Forelimb muscle (tissue), 1 donor: ENCODE data around the gene AIF1. TPM values are rescaled to one million over a fixed set of nuclear protein-coding genes. Genes with fewer than 3 reads are reported as not detected.

Experiments used
- DNase-seq: peaks from one replicate; pipeline ENCODE4 v3.0.0-alpha.2; 2013; ENCODE audit warnings: low read depth
- polyA plus RNA-seq: library from polyadenylated mRNA; unstranded; fragments of 120-200 nt; gene quantifications from one replicate; pipeline ENCODE4 v1.2.1, GENCODE V29; 2013; ENCODE audit not compliant: insufficient read length

AIF1 gene
- polyA plus RNA-seq, 1 donor = 13.4 TPM

DNA sequence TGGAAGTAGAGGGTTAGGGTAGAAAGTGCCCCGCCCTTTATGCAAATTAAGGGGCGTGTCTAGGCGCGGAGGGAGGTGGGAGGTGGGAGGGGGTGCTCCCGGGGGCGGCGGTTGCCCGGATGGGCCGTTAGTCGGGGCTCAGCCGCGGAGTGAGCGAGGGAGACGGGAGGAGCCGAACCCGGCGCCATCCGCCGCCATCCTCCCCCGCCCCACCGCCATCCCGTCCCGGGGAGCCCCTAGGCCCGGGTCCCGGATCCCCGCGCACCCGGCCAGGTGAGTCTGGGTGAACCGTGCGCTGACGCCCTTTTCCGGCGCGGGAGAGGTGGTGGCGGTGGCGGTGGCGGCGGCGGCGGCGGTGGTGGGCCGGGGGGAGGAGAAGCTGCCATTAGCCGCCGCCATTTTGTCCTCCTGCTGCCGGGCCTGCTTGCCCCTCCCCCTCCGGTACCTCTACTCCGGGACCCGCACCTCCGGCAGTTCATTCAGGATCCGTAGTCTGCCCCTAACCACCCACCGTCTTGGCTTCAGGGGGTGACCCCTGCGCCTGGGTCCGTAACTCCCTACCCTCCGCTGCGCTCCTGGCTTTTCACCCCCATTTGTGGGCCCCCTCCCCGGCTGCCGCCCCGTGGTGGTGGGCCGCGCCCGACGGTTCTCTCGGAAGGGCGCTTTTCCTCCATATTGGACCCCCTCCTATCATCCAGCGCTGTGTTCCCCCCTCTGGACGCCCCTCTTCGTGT lies 5.7 kb downstream of the AIF1 start, which contains the start of gene PRRC2A:
TSS of gene PRRC2A (plus strand) at position 130 of the 734 bp plus-strand sequence. CDS start 2,075 bp downstream, outside the sequence.
- DNase-seq = no peak

DNA sequence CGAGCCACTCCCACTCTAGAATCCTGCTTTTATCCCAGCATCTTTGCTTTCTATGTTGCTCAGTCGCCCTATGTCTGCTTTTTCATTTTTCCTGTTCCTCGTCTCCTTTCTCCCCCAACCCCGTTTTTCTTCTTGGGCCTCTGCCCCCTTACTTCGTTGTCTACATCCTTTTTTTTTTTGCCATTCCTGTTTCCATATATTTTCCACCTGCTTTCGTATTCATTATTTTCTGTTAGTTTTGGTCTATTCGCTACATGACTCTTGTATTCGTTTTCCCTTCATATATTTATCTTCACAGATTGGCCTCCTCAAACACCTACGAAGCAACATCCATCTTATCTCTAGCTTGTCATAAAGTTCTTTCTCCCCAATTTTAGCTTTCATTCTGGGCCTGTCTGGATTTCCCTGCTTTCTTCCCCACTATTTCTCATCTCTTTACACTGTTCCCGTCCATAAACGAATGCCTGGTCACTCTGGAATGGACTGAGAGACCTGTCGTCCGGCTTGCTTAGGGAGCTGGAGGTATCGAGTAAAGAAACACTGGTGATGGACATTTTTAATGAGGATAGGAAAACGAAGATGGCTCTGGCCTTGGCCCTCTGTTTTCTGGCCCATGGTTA lies 6.4 kb downstream of the AIF1 start:
- DNase-seq = no peak

DNA sequence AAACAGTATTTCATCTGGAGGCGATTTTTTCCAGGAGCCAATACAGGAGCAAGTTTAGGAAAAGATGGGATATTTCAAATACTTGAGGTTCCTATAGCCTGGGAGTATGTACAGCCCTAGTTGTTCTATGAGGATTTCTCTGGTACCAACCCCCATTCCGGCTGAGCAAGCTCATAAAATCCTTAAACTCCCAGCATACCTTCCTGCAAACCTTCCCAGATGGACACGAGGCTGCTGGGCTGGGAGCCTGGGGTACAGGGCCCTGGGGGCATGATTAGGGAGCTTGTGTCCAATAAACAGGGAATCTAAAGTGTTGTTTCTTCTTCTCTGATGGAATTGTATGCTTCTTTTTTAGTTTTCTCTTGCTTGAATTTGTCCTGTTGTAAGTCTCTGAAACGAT lies 7.0 kb downstream of the AIF1 start:
- no peak for DNase-seq

DNA sequence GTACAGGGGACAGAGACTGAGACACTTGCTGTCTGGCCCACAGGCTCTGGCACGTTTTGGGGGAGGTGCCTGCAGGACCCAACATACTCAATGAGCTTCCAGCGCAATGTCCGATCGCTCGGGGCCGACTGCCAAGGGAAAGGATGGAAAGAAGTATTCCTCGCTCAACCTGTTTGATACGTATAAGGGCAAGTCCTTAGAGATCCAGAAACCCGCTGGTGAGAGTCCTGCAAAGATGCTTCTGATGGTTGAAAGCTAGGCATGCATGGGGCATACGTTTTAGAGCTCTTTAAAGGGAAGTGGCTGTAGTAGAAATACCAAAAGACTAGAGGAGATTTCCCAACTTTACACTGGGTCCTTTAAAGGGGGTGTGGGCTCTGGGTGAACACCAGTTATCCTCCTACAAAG lies 7.7 kb downstream of the AIF1 start:
- DNase-seq = no peak

DNA sequence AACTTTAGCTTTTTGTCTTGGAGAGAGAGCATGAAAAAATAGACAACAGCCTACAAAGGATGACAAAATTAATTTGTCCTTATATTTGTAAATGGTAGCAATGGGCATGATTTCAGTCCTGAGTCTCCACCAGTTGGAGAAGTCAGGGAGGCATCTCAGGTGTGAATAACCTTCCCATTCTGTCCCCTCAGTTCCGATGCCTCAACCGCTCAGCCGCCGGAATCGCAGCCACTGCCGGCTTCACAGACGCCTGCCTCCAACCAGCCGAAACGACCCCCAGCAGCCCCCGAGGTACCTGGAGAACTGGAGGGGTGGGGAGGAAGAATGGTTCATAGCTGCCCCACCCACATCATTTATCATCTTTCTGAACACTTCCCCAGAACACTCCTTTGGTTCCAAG lies 9.0 kb downstream of the AIF1 start:
- no peak for DNase-seq

DNA sequence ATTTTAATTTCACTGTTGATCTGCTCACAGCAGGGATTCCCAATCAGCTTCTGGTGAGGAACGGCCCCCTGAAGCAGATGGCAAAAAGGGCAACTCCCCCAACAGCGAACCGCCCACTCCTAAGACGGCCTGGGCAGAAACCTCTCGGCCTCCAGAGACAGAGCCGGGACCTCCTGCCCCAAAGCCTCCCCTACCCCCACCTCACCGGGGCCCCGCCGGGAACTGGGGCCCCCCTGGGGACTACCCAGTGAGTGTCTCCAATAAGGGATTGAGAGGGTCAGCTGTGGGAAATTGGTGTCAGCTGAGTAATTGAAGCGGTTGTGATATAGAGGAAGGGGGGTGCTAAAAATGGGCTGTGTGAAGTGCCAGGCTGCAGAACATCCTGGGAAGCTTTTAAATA lies 11.9 kb downstream of the AIF1 start:
- no peak for DNase-seq

DNA sequence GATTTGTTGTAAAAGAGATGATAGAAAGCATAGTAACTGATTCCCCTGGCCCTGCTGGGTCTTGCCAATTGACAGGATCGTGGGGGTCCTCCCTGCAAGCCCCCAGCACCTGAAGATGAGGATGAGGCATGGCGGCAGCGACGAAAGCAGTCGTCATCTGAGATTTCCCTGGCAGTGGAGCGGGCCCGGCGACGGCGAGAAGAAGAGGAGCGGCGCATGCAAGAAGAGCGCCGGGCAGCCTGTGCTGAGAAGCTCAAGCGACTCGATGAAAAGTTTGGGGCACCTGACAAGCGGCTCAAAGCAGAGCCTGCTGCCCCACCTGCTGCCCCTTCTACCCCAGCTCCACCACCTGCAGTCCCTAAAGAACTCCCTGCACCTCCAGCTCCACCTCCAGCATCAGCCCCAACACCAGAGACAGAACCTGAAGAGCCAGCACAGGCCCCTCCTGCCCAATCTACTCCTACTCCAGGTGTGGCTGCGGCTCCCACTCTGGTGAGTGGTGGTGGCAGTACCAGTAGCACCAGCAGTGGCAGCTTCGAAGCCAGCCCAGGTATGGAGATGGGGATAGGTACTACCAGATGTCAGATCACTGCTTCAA lies 12.8 kb downstream of the AIF1 start:
- DNase-seq = no peak

DNA sequence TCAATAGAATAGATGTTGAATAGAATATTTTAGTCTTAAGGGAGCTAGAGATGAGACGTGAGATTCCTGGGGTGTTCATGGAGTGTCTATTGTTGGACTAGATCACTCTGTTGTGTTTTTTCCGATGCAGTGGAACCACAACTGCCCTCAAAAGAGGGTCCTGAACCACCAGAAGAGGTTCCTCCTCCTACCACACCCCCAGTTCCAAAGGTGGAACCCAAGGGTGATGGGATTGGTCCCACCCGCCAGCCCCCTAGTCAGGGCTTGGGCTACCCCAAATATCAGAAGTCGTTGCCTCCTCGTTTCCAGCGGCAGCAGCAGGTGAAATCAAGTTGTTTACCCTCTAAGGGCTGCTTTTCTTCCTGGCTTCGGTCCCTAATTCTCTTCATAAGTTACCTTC lies 14.0 kb downstream of the AIF1 start:
- DNase-seq = no peak

DNA sequence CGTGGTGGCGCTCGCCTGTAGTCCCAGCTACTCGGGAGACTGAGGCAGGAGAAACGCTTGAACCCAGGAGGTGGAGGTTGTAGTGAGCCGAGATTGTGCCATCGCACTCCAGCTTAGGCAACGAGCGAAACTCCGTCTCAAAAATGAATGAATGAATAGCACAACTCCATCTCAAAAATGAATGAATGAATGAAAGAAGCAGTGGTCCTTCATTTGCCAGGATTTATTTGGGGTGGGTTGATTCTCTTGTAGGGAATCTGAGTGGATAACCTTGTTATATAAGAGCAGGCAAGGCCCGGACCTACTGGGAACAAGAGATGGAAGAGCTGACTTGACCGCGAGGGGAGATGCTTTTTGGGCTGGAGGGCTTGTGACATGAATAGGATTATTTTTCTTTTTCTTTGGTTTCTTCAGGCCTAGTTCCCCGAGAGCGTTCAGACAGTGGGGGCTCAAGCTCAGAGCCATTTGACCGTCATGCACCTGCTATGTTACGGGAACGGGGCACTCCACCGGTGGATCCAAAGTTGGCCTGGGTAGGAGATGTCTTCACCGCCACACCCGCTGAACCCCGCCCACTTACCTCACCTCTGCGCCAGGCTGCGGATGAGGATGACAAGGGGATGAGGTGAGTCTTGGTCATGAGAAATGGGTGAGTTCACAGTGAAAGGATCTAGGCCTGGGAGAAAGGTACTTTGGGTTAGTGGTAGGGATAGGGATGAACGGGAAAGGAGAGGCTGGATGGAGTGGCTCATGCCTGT lies 15.3 kb downstream of the AIF1 start:
- no peak for DNase-seq

DNA sequence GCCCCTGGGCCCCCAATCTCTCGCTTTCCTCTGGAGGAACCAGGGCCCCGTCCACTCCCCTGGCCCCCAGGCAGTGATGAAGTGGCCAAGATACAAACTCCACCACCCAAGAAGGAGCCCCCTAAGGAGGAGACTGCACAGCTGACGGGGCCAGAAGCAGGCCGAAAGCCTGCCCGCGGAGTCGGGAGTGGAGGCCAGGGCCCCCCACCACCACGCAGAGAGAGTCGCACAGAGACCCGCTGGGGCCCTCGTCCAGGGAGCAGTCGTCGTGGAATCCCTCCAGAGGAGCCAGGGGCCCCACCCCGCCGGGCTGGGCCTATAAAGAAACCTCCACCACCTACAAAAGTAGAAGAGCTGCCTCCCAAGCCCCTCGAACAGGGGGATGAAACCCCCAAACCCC lies 16.2 kb downstream of the AIF1 start:
- DNase-seq = no peak

DNA sequence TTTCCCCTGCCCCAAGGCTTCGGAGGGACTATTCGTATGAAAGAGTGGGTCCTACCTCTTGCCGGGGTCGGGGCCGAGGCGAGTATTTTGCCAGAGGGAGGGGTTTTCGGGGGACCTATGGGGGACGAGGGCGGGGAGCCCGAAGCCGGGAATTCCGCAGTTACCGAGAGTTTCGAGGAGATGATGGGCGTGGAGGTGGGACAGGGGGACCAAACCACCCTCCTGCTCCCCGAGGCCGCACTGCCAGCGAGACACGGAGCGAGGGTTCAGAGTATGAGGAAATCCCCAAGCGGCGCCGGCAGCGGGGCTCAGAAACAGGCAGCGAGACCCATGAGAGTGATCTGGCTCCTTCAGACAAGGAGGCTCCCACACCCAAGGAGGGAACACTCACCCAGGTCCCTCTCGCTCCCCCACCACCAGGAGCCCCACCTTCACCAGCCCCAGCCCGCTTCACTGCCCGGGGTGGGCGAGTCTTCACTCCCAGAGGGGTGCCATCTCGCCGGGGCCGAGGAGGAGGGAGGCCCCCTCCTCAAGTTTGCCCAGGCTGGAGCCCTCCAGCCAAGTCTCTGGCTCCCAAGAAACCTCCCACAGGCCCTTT lies 16.7 kb downstream of the AIF1 start:
- no peak for DNase-seq

DNA sequence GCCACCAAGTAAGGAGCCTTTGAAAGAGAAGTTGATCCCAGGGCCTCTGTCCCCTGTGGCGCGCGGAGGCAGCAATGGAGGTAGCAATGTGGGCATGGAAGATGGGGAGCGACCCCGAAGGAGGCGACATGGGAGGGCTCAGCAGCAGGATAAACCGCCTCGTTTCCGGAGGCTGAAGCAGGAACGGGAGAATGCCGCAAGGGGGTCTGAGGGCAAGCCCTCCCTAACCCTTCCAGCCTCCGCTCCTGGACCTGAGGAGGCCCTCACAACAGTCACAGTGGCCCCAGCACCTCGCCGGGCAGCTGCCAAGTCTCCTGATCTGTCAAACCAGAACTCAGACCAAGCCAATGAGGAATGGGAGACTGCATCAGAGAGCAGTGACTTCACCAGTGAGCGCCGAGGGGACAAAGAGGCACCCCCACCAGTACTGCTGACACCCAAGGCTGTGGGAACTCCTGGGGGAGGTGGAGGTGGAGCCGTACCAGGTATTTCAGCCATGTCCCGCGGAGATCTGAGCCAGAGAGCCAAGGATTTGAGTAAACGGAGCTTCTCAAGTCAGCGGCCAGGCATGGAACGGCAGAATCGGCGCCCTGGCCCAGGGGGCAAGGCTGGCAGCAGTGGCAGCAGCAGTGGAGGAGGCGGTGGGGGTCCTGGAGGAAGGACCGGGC lies 17.4 kb downstream of the AIF1 start:
- DNase-seq = no peak

DNA sequence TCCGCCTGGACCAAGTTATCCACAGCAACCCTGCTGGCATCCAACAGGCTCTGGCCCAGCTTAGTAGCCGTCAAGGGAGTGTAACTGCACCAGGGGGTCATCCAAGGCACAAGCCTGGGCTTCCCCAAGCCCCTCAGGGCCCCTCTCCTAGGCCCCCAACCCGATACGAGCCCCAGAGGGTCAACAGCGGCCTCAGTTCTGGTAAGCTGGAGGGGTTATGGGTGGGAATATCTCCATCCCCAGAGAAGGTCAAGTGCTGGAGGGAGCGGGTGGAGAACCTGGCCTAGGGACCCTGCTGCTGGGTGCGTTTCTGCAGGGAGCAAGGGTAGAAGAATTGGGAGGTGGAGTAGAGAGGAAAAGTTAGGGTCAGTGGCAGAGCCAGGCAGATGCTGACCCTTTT lies 18.4 kb downstream of the AIF1 start:
- no peak for DNase-seq

DNA sequence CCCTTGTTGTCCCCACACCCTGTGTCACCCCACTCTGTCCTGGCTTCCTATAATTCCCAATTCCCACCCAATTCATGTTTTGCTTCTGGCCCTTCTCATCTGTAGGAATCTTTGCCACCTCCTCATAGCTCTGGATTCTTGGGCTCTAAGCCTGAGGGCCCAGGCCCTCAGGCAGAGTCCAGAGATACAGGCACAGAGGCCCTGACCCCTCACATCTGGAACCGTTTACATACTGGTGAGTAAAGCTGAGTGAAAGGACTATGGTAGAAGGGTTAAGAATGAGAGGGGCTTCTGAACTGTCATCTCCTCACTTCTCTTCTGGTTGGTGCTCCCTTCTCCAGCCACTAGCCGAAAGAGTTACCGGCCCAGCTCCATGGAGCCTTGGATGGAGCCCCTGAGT lies 19.1 kb downstream of the AIF1 start:
- no peak for DNase-seq

DNA sequence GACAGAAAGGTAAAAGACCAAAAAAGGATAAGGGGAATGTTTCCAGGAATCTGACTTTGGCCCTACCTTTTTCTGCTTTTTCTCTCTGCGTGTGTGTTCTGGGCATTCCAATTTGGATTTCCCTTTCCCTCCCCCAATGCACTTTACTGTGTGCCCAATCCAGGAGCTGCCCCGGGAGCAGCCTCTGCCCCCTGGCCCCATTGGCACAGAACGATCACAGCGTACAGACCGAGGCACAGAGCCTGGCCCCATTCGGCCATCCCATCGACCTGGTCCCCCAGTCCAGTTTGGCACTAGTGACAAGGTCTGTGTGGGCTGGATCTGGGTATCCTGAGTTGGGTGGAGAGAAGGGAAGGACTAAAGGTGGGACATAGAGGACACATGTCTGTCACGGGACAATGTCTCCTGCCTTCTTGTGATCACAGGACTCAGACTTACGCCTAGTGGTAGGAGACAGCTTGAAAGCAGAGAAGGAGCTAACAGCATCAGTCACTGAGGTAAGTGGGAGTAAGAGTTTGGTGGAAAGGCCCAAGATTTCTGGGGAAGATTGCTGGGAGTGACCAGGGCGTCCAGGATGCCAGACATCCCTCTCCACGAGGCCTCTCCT lies 20.0 kb downstream of the AIF1 start:
- no peak for DNase-seq

DNA sequence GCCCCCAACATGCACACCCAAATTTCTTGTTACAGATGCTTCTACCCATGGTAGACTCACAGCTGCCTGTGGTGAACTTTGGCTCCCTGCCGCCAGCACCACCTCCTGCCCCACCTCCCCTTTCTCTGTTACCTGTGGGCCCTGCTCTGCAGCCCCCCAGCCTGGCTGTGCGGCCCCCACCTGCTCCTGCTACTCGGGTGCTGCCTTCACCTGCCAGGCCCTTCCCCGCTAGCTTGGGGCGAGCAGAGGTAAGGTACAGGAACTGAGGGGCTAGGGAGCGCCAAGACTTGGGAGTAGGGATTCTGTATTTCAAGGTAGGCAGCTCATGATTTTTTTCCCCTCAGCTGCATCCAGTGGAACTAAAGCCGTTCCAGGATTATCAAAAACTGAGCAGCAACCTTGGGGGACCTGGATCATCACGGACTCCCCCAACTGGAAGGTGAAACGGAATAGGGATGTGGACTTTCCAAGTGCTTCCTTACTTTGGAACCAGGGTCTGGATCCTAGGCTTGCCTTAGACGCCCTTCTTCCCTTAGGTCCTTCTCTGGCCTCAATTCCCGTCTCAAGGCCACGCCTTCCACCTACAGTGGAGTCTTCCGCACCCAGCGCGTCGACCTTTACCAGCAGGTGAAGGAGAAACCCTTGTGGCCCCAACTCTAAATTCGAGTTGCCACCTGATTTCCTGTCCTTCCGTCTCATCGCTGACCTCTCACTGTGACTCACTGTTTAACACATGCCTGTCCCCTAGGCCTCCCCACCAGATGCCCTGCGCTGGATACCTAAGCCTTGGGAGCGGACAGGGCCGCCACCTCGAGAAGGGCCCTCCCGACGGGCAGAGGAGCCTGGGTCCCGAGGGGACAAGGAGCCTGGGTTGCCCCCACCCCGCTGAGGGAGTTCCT lies 21.9 kb downstream of the AIF1 start:
- DNase-seq = no peak

DNA sequence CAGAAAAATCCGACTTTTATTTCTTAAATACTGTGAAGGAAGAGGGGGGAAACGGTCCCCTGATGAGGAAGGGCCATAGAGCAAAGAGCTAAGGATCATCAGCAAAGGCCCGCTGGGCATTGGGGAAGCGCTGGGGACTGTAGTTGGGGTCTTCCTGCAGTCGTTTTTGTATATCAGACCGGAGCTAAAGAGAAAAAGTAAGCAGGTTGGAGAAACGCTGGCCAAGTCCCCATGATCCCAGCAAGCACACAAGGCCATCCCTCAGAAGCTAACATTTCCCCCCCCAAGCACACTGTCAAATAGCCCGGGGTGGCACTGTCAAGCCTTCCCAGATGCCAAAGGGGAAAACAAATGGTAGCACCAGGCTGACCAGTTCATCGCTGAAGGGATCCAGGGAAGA lies 24.0 kb downstream of the AIF1 start:
- no peak for DNase-seq

DNA sequence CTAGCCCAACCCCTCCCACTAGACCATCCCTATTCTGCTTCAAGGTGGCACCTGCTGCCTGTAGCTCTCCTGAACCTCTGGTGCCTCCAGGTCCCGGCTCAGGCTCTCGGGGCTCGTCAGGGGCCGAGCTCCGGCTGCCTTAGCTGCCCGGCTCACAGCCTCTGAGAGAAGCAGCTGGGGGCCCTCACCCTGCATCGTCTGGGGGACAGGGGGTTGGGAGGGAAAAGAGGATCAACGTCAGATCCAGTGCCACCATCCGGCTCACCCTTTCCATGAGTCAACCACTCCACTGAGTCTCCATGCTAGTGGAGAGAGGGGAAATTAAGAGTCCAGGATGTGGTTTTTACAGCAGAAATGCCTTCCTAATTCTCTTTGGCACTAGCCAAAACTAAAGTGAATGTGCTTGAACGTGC lies 24.4 kb downstream of the AIF1 start:
- DNase-seq = no peak

DNA sequence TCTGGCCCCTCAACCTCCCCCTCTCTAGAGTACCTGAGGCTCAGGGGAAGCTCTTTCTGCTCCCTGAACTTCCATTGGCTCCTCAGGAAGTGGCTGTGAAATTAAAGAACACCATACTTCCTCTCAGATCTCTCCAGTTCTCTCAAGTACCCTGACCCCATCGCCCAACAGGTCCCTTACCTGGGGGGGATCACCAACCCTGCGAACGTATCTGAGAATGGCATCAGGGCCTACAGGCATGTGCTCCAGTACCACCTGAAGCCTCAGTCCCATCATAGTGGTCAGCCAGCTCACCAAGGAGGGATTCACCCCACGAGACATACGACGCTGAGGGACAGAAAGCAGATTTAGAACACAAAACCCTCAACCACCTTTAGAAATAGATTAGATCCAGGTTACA lies 25.6 kb downstream of the AIF1 start:
- no peak for DNase-seq

DNA sequence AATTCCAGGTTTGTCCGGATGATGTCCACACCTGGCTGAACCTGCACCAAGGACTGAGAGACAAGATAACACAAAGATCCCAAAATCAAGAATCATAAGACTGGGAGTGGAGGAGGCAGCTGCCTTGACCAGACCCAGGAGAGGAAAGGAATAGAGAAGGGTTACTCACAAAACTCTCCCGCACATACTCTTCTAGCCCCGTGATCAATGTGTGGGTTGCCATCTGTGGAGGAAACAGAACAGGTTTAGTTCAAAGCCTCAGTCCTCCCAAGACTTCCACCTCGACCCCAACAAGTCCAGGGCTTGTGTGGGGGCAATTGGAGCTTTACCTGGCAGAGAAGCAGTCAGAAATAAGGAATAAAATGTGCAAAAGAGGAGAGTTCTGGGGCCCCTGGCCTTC lies 26.3 kb downstream of the AIF1 start:
- DNase-seq = no peak
